WTC11 (cell line): ENCODE measurements around the gene PTX4. TPM values are rescaled to one million over a fixed set of nuclear protein-coding genes. Genes with fewer than 3 reads are reported as not detected.

ENCODE experiments used
- ATAC-seq: fragments of 200-7000 bp; cut with Tn5 transposase; 2 replicates; pipeline ENCODE4 v1.10.0; 2021; ENCODE audit warnings: mild to moderate bottlenecking, moderate library complexity
- CTCF ChIA-PET: fragments of 300-600 bp; sonication (Branson Sonifier 250); formaldehyde crosslinking; loops from one replicate; lab custom pipeline; 2021; ENCODE audit warnings: antibody characterized with exemption; lab: Charles Lee
- POLR2A ChIA-PET: fragments of 350-600 bp; sonication (Branson Sonifier 250); formaldehyde crosslinking; loops from one replicate; lab custom pipeline; 2021; ENCODE audit warnings: antibody characterized with exemption; lab: Charles Lee
- DNase-seq: peaks from one replicate; pipeline ENCODE4 v3.0.0; 2021; ENCODE audit warnings: low spot score
- H3K27ac Mint-ChIP-seq: 2 replicates; pipeline ENCODE4 v1.8.0; 2021; ENCODE audit warnings: mixed read lengths
- H3K27me3 Mint-ChIP-seq: 2 replicates; pipeline ENCODE4 v1.8.0; 2021; ENCODE audit warnings: low read depth, mild to moderate bottlenecking, moderate library complexity, mixed read lengths
- H3K36me3 Mint-ChIP-seq: 2 replicates; pipeline ENCODE4 v1.8.0; 2021; ENCODE audit warnings: mixed read lengths
- H3K4me1 Mint-ChIP-seq: 2 replicates; pipeline ENCODE4 v1.8.0; 2022; ENCODE audit warnings: mixed read lengths
- H3K4me3 Mint-ChIP-seq: 2 replicates; pipeline ENCODE4 v1.8.0; 2021; ENCODE audit warnings: mild to moderate bottlenecking, moderate library complexity, mixed read lengths
- H3K9me3 Mint-ChIP-seq: 2 replicates; pipeline ENCODE4 v1.8.0; 2021; ENCODE audit warnings: mixed read lengths
- CREB1 ChIP-seq: sonication (generic); formaldehyde crosslinking; IDR thresholded peaks from 2 replicates; pipeline ENCODE4 v1.8.0; 2023; ENCODE audit warnings: mild to moderate bottlenecking, missing genetic modification reagents
- ELF4 ChIP-seq: sonication (generic); formaldehyde crosslinking; IDR thresholded peaks from 2 replicates; pipeline ENCODE4 v1.8.1; 2022; ENCODE audit warnings: low read depth, mild to moderate bottlenecking, moderate library complexity, missing genetic modification reagents
- ESRRA ChIP-seq: sonication (generic); formaldehyde crosslinking; IDR thresholded peaks from 2 replicates; pipeline ENCODE4 v1.8.1; 2022; ENCODE audit warnings: mild to moderate bottlenecking, missing genetic modification reagents, borderline replicate concordance
- FOXP1 ChIP-seq: sonication (generic); formaldehyde crosslinking; IDR thresholded peaks from 2 replicates; pipeline ENCODE4 v1.8.0; 2022; ENCODE audit warnings: missing genetic modification reagents, mild to moderate bottlenecking, moderate library complexity, borderline replicate concordance
- KAT7 ChIP-seq: sonication (generic); formaldehyde crosslinking; IDR thresholded peaks from 2 replicates; pipeline ENCODE4 v1.8.1; 2023; ENCODE audit warnings: missing genetic modification reagents, mild to moderate bottlenecking, borderline replicate concordance
- NR2C2 ChIP-seq: sonication (generic); formaldehyde crosslinking; IDR thresholded peaks from 2 replicates; pipeline ENCODE4 v1.8.0; 2022; ENCODE audit warnings: mild to moderate bottlenecking, missing genetic modification reagents
- PRRX2 ChIP-seq: fragments of 250-450 bp; sonication (Bioruptor Pico); IDR thresholded peaks from 2 replicates; pipeline ENCODE4 v1.8.0; 2021; ENCODE audit warnings: mild to moderate bottlenecking
- RORB ChIP-seq: fragments of 250-450 bp; sonication (Bioruptor Pico); IDR thresholded peaks from 2 replicates; pipeline ENCODE4 v1.9.0; 2021; ENCODE audit warnings: mild to moderate bottlenecking
- ZNF219 ChIP-seq: sonication (generic); formaldehyde crosslinking; IDR thresholded peaks from 2 replicates; pipeline ENCODE4 v1.8.0; 2023; ENCODE audit warnings: missing genetic modification reagents, mild to moderate bottlenecking, borderline replicate concordance
- ZNF396 ChIP-seq: fragments of 250-450 bp; sonication (Bioruptor Pico); IDR thresholded peaks from 2 replicates; pipeline ENCODE4 v1.8.0; 2021; ENCODE audit warnings: mild to moderate bottlenecking, moderate library complexity, borderline replicate concordance
- total RNA-seq: library from RNA; stranded (reverse); gene quantifications from 3 replicates; pipeline ENCODE4 v1.2.3, GENCODE V29; 2021
- TF ChIP-seq, protein P1 (sequence below): sonication (generic); formaldehyde crosslinking; IDR thresholded peaks from 2 replicates; pipeline ENCODE4 v1.8.0; 2022; ENCODE audit warnings: mild to moderate bottlenecking, missing genetic modification reagents
- TF ChIP-seq, protein P2 (sequence below): fragments of 250-450 bp; sonication (Bioruptor Pico); IDR thresholded peaks from 2 replicates; pipeline ENCODE4 v1.9.0; 2021; ENCODE audit warnings: moderate library complexity, mild to moderate bottlenecking, inconsistent platforms, borderline replicate concordance
- TF ChIP-seq, protein P3 (sequence below): fragments of 250-450 bp; sonication (Bioruptor Pico); IDR thresholded peaks from 2 replicates; pipeline ENCODE4 v1.8.0; 2021; ENCODE audit warnings: mild to moderate bottlenecking
- TF ChIP-seq, protein P4 (sequence below): sonication (generic); formaldehyde crosslinking; IDR thresholded peaks from 2 replicates; pipeline ENCODE4 v1.8.0; 2023; ENCODE audit warnings: missing genetic modification reagents
- TF ChIP-seq, protein P5 (sequence below): sonication (generic); formaldehyde crosslinking; IDR thresholded peaks from 2 replicates; pipeline ENCODE4 v1.8.0; 2023; ENCODE audit warnings: missing genetic modification reagents, mild to moderate bottlenecking, borderline replicate concordance
- TF ChIP-seq, protein P6 (sequence below): sonication (generic); formaldehyde crosslinking; IDR thresholded peaks from 2 replicates; pipeline ENCODE4 v1.8.1; 2023; ENCODE audit warnings: mild to moderate bottlenecking, missing genetic modification reagents

Gene PTX4
- total RNA-seq, 1 experiment from 2014 or later = 0.26 TPM

DNA sequence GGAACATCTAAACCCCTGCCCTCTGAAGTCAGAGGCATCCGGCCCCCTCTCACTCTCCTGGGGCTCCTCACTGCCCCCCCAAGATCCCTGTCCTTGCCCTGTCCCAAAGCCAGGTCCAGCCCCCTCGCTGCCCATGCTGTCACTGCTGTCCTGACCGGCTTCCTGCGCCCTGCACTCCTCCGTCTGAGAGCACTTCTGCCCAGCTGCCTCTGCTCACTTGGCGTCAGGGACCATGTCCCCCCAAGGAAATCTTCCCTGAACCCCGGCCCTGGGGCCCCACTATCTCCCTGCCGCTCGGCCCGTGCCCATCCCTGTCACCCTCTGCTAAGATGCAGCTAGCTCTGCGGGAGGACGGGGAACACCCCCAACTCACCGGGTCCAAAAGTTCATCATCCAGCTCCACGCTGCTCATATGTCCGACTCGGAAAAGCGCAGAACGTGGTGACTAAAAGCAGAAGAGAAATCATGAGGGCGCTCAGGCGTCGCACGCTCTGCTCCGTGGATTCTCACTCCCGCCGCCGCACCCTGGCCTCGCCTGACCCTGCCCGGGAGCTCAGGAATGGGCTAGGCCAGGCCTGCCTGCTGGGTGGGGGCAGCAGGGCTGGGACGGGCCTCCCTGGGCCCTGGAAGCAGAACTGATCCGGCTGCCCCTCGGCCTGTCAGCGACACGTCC, 23.7 kb downstream of the PTX4 start (continued):
- TF ChIP-seq, protein P1, sequence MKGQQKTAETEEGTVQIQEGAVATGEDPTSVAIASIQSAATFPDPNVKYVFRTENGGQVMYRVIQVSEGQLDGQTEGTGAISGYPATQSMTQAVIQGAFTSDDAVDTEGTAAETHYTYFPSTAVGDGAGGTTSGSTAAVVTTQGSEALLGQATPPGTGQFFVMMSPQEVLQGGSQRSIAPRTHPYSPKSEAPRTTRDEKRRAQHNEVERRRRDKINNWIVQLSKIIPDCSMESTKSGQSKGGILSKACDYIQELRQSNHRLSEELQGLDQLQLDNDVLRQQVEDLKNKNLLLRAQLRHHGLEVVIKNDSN = no peak
- no peak for TF ChIP-seq ESRRA (CRISPR knock-in tag)
- TF ChIP-seq PRRX2 (CRISPR knock-in tag) = no peak
- no peak for TF ChIP-seq CREB1
- TF ChIP-seq, protein P2, sequence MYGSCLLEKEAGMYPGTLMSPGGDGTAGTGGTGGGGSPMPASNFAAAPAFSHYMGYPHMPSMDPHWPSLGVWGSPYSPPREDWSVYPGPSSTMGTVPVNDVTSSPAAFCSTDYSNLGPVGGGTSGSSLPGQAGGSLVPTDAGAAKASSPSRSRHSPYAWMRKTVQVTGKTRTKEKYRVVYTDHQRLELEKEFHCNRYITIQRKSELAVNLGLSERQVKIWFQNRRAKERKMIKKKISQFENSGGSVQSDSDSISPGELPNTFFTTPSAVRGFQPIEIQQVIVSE (CRISPR knock-in tag) = no peak
- no peak for TF ChIP-seq RORB
- TF ChIP-seq FOXP1 (CRISPR knock-in tag) = no peak
- TF ChIP-seq, protein P3, sequence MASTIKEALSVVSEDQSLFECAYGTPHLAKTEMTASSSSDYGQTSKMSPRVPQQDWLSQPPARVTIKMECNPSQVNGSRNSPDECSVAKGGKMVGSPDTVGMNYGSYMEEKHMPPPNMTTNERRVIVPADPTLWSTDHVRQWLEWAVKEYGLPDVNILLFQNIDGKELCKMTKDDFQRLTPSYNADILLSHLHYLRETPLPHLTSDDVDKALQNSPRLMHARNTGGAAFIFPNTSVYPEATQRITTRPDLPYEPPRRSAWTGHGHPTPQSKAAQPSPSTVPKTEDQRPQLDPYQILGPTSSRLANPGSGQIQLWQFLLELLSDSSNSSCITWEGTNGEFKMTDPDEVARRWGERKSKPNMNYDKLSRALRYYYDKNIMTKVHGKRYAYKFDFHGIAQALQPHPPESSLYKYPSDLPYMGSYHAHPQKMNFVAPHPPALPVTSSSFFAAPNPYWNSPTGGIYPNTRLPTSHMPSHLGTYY (CRISPR knock-in tag) = no peak
- no peak for TF ChIP-seq ZNF396 (CRISPR knock-in tag)
- TF ChIP-seq NR2C2 (CRISPR knock-in tag) = no peak
- TF ChIP-seq, protein P4, sequence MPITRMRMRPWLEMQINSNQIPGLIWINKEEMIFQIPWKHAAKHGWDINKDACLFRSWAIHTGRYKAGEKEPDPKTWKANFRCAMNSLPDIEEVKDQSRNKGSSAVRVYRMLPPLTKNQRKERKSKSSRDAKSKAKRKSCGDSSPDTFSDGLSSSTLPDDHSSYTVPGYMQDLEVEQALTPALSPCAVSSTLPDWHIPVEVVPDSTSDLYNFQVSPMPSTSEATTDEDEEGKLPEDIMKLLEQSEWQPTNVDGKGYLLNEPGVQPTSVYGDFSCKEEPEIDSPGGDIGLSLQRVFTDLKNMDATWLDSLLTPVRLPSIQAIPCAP = no peak
- TF ChIP-seq, protein P5, sequence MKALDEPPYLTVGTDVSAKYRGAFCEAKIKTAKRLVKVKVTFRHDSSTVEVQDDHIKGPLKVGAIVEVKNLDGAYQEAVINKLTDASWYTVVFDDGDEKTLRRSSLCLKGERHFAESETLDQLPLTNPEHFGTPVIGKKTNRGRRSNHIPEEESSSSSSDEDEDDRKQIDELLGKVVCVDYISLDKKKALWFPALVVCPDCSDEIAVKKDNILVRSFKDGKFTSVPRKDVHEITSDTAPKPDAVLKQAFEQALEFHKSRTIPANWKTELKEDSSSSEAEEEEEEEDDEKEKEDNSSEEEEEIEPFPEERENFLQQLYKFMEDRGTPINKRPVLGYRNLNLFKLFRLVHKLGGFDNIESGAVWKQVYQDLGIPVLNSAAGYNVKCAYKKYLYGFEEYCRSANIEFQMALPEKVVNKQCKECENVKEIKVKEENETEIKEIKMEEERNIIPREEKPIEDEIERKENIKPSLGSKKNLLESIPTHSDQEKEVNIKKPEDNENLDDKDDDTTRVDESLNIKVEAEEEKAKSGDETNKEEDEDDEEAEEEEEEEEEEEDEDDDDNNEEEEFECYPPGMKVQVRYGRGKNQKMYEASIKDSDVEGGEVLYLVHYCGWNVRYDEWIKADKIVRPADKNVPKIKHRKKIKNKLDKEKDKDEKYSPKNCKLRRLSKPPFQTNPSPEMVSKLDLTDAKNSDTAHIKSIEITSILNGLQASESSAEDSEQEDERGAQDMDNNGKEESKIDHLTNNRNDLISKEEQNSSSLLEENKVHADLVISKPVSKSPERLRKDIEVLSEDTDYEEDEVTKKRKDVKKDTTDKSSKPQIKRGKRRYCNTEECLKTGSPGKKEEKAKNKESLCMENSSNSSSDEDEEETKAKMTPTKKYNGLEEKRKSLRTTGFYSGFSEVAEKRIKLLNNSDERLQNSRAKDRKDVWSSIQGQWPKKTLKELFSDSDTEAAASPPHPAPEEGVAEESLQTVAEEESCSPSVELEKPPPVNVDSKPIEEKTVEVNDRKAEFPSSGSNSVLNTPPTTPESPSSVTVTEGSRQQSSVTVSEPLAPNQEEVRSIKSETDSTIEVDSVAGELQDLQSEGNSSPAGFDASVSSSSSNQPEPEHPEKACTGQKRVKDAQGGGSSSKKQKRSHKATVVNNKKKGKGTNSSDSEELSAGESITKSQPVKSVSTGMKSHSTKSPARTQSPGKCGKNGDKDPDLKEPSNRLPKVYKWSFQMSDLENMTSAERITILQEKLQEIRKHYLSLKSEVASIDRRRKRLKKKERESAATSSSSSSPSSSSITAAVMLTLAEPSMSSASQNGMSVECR = no peak
- no peak for TF ChIP-seq ZNF219 (CRISPR knock-in tag)

DNA sequence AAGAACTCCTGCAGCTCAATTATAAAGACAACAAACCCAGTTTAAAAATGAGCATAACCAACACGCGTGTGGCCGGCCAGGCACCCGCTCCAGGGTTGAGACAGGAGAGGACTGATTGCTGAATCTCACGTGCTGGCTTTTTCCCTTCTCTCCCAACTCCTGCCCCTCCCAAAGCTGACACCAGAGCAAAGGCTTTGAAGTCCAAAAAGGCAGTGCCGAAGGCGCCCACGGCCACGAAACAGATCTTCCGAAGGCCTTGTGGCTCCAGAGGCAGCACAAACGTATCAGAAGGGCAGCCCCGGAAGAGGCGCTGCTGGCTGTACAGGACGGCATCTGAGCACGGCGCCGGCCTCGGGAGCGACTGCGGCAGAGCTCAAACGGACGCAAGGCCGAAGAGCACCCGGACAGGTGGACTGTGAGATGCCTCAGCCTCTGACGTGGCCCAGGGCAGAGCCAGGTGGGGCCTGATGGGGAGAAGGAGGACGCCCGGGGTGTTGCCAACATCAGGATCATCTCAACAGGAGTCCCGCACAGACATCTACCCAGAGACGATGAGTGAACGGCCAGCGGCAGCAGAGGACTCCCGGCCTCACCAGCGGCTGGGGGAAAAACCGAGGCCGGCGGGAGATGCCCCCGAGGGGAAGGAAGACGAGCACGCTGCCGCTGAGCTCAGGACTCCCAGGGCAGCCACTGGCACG, 24.4 kb downstream of the PTX4 start:
- ATAC-seq (no peak), DNase-seq (peak; percentile 6)
- H3K9me3 Mint-ChIP-seq = no peaks in the 10 kb centered on the region
- no peaks in the 10 kb centered on the region for H3K27me3 Mint-ChIP-seq
- TF ChIP-seq, protein P5 = no peak
- TF ChIP-seq KAT7 (CRISPR knock-in tag) (no peak), NR2C2 (CRISPR knock-in tag) (no peak), ZNF396 (CRISPR knock-in tag) (no peak), FOXP1 (CRISPR knock-in tag) (no peak), ELF4 (no peak)
- TF ChIP-seq, protein P4 = no peak
- TF ChIP-seq, protein P6, sequence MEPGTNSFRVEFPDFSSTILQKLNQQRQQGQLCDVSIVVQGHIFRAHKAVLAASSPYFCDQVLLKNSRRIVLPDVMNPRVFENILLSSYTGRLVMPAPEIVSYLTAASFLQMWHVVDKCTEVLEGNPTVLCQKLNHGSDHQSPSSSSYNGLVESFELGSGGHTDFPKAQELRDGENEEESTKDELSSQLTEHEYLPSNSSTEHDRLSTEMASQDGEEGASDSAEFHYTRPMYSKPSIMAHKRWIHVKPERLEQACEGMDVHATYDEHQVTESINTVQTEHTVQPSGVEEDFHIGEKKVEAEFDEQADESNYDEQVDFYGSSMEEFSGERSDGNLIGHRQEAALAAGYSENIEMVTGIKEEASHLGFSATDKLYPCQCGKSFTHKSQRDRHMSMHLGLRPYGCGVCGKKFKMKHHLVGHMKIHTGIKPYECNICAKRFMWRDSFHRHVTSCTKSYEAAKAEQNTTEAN = no peak
- no peaks in the 10 kb centered on the region for H3K4me1 Mint-ChIP-seq
- no peak overlapping the region for H3K4me3 Mint-ChIP-seq
- ChIA-PET POLR2A (no interaction called here), CTCF (no interaction called here)
- H3K36me3 Mint-ChIP-seq = no peaks in the 10 kb centered on the region
- no peak overlapping the region for H3K27ac Mint-ChIP-seq
